ENCODE results near the gene F12.
A peak's percentile ranks its signal among the peaks of the same experiment; 100 is the strongest.

Gene F12

DNA sequence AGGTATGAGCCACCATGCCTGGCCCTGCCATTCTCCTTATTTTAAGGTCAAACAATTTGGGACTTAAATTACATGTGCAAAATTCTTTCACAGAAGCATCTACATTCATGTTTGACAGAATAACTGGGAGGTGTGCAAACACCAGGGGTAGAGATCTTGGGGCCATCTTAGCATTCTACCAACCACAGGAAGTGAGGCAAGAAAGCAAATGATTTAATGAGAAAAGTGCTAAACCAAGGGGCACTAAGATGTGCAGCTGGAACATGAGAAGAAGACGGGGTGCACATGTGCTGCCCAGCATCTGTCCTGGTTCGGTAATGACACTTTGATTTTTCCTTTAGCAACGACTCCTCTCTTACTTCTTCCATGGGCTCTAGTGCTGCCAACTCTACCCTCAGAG lies 1.2 kb upstream of the F12 start:
- FAIRE-seq = no peak

DNA sequence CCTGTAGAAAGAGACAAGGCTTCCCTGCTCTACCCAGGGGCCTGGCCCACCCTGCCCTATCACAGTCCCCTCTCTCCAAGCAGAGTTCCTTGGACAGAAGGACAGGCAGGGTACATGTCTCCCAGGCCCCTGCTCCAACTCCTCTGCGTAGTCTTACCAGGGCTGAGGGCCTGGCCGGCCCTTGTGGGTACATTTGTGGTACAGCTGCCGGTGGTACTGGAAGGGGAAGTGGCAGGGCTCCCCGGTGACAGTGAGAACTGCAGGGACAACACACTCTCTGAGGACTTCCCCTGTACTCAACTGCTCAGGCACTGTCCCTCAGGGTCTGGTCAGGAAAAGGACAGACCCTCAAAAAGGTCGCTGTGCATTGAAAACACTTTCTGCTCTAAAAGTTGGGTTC lies 3.6 kb downstream of the F12 start:
- FAIRE-seq = no peak

DNA sequence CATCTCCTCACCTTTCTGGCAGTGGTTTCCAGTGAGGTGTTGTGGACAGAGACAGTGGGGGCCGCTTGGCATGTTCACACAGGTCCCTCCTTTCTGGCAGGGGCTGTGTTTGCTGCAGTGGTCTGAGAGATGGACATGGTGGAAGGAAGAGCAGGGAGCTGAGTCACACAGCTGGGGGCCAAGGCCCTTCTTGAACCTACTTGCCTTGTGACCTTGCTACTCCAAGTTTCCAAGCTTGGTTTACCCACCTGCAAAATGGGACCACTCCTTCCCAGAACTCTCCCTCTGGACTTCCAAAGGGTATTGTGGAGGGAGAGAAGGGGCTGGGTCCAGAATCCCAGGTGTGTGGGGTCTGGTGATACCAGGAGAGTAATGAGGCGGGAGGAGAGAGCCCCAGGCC lies 4.1 kb downstream of the F12 start:
- no peak for FAIRE-seq

DNA sequence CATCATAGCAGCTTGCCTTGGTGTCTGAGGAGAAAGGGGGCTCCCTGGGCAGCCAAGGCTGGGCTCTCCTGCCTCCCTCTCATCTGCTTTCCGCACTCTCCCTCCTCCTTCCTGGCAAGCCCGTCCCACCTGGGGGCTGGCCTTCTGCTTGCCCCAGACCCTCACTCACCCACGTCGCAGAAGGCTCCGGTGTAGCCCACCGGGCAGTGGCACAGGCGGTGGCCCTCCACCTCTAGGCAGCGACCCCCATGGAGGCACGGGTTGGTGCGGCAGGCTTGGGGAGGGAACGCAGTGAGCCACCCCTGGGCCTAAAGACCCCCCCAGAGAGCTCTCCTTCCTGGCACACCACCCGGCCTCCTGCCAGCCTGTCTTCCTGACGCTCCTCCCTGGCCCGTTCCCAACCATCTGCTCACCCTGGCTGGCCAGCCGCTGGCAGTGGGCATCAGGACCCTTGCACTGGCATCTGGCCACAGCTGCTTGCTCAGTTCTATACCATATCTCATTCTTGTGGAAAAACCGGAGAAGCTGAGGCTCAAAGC lies 4.7 kb downstream of the F12 start:
- no peak for FAIRE-seq

DNA sequence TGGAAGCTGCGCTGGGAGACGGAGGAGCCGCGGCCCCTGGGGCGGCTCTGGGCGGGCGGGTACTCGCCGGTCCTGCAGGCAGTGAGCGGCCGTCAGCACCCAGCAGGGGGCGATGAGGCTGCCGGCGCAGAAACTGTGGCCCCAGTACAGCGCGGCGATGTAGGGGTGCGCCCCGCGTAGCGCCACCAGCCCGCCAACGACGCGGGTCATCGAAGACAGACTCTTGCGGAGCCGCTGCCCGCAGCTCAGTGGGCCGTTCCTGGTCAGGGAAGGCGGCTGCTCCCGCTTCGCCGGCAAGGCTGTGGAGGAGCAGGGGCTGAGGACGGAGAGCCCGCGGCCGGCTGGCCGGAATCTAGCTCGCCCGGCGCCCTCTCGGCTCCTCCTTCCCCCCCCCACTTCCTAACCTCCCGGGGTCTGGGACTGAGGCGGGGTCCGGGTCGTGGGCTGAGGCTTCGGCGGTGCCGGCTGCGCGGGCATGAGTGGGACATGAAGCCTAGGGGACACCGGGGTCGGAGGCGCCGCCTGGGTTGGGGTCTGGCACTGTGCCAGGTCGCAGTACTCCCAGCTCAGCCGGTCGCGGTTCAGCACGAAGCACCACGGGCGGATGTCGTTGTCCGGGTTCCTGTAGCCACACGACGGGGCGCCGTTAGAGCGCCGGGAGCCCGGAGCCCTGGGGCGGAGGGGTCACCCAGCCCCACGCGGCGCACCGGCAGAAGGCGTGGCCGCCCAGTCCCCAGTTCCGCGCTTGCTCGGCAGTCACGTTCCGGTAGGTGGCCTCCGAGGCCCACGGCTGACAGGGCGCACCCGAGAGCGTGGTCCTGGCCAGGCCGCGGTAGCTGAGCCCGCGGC lies 5.3 kb downstream of the F12 start:
- FAIRE-seq = no peak

- no peak for FAIRE-seq
These were observed 6.1 kb downstream of the F12 start for GRCh38 chr5:177403102-177403791.

- no peak for FAIRE-seq
These were observed 6.9 kb downstream of the F12 start for GRCh38 chr5:177402271-177403043.

DNA sequence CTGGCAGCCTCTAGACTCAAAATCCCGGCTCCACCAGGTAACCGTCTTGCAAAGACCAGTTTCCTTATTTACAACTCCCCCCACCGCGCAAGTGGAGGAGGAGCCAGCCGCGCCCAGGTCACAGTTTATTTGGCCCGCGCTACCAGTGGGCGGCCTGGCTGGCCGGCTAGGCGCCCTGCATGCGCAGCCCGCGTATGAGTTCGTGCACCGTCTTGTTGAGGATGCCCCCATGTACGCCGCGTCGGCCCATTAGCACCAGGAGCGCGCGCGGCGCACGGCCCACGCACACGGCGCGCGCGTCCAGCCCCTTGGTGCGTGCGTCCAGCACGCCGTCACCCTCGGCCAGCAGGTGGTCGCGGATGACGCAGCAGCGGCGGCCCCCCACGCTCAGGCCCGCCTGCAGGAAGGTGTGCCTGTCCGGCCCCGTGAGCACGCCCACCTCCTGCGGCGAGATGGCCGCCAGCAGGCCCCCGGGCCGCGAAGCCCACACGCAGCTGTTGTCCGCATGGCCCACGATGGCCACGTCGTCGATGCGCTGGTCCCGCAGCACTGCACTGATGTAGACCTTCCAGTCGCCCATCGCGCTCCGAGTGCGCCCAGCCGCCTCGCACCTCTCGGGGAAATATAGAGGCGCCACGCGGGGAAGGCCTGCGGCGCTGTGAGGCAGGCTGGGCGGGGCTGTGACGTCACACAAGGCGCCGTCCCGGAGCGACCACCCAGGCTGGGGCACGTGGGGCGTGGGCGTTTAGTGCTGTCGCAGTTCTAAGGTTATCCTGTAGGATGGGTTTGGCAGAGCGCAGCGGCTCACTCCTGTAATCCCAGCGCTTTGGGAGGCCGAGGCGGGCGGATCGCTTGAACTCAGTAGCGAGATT lies 9.1 kb downstream of the F12 start, which contains the start of gene PFN3:
Gene PFN3, minus strand, starts transcription at position 665 of the 872 bp plus-strand sequence. Its CDS starts 85 bp downstream, at position 580.
- no peak for FAIRE-seq

GRCh38 chr5:177397875-177398390 lies 11.4 kb downstream of the F12 start:
- no peak for FAIRE-seq

GRCh38 chr5:177396807-177397206 lies 12.6 kb downstream of the F12 start:
- no peak for FAIRE-seq

DNA sequence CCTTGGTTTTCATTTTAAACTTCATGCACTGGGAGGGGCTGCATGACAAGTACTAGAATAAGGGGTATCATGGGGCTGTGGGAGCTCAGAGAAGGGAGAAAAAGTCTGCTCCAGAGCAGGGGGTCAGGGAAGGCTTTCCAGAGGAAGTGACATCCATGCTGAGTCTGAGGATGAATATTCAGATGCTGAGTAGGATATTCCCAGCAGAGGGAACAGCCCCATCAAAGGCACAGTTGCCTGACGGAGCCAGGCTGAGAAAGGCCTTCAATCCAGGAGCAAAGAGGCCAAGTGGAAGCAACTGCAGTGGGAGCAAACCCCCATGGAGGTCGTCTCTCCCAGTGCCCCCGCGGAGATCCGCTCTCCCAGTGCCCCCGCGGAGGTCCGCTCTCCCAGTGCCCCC lies 13.3 kb downstream of the F12 start:
- FAIRE-seq = no peak

GRCh38 chr5:177393990-177394389 lies 15.4 kb downstream of the F12 start:
- no peak for FAIRE-seq

DNA sequence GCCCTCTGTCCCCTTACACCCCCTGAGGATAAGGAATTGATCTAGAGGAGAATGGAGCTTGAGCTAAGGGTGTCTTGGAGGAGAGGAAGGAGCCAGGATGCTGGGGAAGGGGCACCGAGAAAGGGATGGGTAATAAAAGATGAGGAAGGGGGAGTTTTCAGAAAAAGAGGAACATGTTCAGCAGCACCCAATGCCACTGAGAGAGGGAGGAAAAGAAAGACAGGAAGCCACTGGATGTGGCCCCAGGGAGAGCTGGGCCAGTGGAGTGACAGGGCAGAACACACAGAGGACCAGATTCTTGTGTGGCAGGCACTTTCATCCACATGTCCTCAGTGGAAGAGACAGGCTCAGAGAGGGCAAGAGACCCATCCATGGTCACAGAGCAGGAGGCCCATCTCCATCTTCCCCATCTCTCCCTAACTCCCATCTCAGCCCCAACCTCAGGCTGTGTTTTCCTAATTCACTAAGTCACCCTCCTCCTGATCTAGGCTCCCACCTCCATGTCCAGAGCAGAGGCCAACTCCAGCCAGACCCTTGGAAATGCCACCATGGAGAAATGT lies 16.1 kb downstream of the F12 start:
- FAIRE-seq = no peak

DNA sequence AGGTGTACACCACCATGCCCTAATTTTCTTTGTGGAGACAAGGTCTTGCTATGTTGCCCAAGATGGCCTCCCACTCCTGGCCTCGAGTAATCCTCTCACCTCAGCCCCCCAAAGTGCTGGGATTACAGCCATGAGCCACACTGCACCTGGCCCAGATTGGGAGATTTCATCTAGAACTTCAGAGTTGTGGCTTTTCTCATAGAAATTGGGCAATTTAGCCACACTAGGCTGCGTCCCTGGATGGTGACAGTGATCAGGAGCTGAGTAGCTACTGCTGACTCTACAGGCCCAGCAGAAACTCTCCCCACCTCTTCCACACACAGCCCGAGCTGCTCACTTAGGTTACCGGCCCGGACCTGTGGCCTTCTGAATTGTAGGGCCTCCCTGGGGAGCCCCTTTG lies 16.6 kb downstream of the F12 start:
- no peak for FAIRE-seq

GRCh38 chr5:177390363-177391300 lies 18.7 kb downstream of the F12 start:
- peak; percentile 87 for FAIRE-seq

DNA sequence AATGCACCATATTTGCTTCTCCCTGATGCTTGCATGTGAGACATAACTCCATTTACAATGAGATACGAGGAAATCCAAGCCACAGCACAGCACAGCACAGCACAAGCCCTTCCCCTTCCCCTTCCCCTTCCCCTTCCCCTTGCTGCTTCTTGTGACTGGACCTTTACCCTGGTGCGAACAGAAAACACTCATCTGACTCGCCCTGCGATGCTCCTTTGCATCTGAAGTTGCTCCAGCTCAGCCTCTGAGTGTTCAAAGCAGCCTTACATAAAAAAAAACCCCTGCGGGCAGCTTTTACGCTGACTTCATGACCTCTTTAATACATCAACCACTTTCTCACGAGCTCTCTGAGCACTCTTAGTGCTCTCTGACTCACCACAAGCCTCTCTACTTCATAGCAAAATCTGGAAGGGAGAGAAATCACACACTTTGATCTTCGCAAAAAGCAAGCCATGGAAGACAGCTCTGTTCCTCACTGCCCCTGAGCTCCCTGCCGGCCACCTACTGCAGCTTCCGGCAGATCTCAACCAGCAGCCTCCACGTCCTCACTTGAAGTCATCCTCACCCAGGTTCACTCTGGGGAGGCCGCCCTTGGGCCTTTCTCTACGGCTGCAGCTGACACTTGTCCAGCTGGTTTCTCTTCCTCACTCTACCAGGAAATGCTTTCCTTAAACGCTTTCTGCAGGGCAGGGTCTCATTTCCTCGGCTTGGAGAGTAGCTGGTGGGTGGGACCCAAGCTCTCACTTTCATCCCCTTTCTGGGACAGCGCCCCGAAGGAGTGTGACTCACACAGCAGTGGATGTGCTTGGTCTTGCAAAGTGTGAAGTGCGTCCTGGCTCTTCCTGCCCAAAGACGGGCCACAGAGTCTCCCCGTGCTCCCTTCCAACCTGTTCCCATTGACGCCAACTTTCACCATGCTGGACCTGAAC lies 19.9 kb downstream of the F12 start:
- no peak for FAIRE-seq

DNA sequence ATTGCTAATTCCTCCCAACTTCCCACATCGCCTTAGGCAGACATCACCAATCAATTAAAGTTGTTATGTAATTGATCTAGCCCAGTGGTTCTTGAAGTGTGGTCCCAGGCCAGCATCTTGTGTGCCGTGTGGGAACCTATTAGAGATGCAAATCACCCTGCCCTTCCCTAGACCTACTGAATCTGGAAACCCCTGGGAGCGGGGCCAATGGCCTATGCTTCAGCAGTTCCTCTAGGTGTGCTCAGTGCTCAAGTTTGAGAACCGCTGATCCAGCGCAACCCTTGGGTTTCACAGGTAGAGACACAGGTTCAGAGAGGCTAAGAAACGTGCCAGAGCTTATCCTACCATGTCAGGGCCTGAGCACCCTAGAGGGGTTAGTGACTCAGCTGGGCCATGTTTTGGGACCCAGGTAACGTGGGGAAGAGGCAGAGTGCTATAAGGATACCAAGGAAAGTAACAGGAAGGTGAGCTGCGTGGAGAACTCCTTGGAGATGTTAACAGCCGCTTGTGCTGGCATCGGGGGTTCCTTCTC lies 20.8 kb downstream of the F12 start:
- FAIRE-seq = no peak

- FAIRE-seq = no peak
These were observed 22.0 kb downstream of the F12 start for GRCh38 chr5:177387405-177387804.

DNA sequence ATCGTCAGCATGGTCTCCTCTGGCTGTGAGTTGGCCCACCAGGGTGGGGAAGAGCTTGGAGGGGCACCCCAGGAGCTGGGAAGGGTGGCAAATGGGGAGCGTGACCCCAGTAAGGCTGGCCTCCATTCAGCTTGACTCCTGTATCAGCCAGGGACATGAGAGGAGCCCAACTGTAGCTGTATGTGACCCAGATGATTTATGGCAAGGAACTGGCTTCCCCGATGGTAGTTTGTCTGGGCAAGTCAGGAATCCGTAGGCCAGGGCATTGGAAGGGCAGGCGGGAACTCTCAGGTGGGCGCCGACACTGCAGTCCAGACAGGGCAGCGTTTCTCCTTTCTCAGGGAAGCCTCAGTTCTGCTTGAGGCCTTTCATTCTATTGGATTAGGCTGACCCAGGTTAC lies 22.8 kb downstream of the F12 start:
- FAIRE-seq = no peak
